Measurements from ENCODE around the gene MAPKAP1.

The MAPKAP1 gene

DNA sequence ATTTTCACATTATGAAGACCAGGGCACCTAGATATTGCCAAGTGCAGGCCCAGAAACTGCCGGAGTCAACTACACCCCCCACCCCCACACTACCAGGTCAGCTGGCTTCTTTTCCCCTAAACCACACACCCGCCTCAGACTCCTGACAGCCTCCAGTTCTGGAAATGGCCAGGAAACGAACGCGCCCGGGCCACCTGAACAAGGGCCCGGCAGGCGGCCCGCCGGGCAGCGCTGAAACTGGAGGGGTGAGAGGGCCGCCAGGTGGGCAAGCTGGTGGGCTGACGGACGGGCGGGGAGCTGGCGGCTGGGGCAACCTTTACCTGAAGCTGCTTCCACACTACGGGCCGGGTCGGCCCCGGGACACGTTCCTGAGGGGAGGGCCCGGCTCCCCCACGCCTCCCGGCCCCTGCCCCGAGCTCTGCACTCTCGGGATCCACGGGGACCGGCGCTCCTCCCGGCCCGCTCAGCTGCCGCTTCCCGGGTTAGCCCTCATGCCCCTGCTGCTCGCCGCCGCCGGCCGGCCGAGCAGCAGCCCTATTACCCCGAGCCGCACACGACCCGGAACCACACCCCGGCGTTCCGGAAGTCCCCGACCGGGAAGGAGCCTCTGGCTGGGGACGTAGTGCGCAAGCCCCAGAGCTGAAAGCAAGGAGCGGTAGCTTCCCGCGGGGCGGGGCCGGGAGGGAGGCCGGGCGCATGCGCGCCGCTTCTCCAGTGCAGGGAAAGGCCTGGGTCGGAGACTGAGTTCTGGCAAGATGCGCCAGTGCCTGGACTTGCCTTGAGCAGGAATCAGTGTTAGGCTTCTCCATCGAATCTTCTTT lies at the start of gene MAPKAP1:
Gene MAPKAP1, minus strand, starts transcription at position 558 of the 821 bp plus-strand sequence. CDS start 34,634 bp downstream, outside the sequence.
- peak; percentile 77 to 89 (median 85) for DNase-seq (ENCODE audit: low read depth in 2 of 3, low spot score in 2 of 3)

DNA sequence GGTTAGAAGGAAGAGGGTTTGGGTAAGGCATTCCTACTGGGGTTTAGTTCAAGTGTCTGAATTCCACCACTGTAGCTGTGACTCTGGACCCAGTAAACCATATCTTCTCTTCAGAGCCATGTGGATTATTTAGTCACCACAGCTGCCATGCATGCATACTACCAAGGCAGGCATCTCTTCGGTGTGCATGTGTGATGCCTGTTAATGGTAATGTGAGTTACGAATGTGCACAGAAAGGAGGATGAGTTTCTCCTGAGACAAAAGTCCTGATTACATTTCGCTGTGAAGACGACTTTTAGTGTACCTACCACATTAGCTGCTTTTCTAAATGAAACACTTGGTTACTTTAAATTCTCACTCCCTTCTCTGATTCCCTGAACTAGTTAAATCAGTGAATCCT lies 49.5 kb upstream of the MAPKAP1 start:
- DNase-seq (ENCODE audit: low read depth in 2 of 3, low spot score in 2 of 3) = no peak

DNA sequence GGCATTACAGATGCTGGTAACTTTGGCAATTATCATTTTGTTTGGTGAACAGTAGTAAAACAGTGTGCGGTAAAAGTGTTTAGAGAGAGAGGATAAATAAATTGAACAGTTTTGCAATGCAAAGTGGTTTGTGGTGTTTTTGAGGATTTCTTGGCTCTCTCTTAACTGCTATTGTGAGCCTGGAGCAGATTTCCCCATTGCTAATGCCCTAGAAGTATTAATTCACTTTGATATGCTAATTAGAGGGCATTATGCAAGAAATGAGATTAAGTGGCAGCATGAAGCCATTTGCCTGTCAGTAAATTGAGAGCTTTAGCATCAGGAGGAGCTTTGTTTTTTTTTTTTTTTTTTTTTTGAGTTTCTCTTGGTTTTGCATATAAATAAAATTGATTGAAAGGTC lies 48.3 kb upstream of the MAPKAP1 start:
- DNase-seq (ENCODE audit: low read depth in 2 of 3, low spot score in 2 of 3) = no peak

DNA sequence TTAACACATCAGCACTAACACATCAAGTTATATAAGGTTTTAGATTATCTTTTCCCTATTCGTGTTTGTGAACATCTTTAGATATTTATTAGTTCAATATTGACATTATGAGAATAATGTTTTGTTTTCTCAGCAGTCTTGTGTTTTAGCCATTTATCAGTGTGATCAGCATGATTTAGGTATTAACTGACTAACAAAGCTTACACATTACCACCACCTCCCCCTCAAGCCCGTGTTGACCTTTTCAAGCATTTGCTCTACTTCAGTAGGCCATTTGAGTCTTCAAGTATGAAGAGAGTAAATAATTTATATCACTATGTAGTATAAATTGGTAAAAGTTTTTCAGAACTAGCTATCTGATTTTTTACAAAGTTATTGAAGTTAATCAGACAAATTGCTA lies 47.1 kb upstream of the MAPKAP1 start:
- DNase-seq (ENCODE audit: low read depth in 2 of 3, low spot score in 2 of 3) = no peak

DNA sequence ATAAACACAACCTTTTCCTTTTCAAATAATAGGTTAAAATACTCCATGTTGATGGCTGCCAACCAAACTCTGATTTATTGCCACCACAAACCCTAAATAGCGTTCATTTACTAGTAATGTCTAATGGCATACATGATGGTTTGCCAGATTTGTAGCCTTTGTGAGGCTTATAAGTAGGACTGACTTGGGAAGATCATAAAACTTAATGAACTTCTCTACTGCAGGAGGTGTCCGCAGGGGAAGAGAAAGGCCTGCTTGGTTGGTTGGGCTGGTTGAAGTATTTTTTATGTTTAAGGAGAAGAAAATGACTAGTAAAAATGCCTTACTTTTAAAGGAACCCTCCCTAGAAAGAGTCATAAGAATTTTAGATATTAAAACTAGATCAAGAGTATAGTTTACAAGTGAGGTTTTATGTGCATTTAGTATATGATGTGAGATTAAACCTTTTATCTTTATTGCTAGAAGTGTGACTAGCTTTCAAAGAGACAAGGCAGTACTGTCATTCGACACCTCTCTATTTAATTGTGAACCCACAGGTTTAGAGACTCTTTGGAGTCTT lies 45.1 kb upstream of the MAPKAP1 start:
- DNase-seq (ENCODE audit: low read depth in 2 of 3, low spot score in 2 of 3) = no peak

DNA sequence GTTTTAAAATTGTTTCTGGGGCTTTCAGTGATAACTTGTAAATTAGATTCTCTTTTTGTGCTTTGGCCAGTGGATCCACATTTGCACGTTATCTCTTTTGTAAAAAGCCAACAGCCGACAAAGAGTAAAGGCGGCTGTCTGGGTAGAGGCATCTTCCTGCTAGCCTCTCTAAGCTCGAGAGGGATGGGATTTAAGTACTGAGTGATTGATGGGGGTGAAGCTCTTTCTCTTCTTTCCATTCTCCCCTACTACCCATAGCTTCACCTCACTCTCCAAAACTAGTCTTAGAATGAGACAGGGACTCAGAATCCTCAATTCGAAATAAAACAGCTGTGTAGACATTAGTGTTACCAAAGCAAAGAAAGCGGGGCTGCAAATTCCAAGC lies 43.6 kb upstream of the MAPKAP1 start:
- no peak for DNase-seq (ENCODE audit: low read depth in 2 of 3, low spot score in 2 of 3)

DNA sequence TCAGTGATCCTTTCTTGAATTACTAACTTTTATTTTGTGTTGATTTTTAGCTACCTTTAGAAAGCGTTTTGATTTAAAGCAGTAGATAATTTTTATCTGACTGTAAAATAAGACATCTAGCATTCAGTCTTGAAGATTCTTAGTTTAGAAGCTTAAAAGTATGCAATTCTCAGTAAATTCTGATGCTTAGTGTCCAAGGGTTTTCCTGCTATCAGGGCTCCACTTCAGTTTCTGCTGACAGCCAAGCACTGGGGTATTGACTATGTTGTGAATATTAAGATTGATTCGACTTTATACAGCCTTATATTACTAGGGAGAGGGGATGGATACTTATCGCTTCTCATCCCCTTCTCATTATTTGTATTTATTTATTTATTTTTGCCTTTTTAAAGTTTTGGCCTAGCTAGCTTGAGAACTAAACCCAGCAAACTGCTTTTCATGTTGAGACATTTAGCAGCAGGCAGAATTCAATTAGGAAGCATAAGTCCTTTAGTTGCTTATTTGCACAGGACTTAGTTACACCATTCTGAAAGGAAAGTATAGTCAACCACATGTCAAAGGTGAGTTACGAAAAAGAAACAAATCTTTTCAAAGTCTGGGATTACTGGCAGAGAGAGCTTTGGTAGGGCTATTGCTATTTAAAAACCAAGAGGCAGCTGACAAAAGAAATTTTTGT lies 43.1 kb upstream of the MAPKAP1 start:
- DNase-seq (ENCODE audit: low read depth in 2 of 3, low spot score in 2 of 3) = no peak

DNA sequence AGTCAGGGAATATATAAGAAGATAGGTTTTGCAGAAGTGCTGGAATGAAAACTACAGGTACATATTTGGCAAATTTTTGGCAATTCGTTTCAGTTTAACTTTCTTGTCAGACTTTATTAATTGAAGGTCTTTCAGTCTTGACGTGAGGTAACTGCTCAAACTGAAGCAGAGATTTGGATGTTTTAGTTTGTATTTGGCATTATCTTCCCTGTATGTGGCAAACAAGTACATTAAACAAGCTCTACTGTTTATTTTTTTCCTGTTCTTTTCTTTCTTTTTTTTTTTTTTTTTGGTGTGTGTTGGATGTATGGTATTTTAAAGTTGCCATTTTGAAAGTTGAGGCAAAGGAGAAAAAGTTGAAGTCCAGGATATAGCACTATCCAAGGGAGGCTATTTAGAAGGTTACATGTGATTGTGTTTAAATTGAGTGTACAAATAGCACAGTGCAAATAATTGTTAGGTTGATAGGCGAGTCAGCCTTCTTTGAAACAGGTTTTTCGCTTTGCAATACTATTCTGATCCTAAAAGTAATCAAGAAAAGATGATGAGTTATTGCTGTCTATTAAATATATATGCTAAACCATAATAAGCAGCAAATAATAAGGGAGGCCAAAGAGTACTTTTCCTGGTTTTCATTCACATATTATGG lies 42.4 kb upstream of the MAPKAP1 start:
- DNase-seq (ENCODE audit: low read depth in 2 of 3, low spot score in 2 of 3) = no peak

DNA sequence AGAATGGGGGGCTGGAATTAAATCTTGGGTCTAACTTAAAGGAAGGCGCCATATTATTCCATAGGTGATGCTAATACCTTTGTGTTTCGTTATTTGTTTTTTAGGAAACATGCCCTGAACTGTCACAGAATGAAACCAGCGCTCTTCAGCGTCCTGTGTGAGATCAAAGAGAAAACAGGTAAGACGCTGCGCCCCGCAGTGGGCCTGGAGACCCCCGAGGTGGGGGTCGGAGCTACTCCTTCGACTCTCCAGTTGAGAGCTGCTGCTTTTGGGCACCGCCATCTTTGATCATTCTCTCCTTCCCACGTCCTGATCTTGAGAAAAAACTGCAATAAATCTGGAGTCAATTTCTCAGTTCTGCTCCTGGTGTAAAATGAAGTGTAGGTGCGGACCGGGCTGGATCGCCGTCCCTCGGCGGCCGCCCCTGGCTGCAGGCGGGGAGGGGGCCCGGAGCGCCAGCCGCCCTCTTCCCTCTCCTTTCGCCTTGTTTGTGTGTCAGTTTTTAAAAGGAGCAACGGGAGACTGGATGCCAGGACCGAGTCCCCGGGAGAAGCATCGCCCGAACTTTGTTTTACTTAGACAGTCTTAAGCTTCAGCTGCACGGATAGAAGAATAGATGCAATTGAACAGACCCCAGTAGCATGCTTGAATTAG lies 41.6 kb upstream of the MAPKAP1 start:
- no peak for DNase-seq (ENCODE audit: low read depth in 2 of 3, low spot score in 2 of 3)

DNA sequence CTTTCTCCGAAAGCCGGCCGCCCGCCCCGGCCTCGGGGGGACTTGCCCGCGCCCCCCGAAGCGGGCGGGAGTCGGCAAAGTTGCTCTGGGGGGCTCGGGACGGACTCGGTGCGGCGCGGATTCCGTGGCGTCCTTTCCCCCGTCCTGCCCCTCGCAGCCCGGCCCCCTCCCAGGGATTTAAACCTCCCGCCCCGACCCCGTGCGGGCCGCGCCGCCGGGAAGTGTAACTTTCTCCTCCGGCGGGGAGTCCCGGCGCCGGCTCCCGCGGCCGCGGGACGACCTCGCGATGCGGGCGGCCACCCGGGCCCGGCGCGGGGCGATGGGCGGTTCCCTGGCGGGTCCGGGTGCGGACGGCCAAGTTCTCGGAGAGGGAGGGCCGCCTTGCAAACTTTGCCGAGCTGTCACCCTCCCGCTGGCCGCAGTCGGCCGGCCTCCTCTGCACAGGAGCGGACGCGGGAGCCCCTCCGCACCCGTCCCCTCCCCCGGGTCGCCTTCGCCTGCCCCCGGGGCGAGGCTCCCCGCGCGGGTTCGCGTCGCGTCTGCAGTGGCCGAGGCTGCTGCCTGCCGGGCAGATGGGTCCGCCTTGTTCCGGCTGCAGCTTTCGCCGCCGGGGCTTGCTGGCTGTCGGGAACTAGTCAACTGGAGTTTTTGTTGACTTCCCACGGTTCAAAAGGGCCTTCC lies 40.9 kb upstream of the MAPKAP1 start:
- peak in 2 of 3 experiments; percentile 4 to 15 for DNase-seq (ENCODE audit: low read depth in 2 of 3, low spot score in 2 of 3)

DNA sequence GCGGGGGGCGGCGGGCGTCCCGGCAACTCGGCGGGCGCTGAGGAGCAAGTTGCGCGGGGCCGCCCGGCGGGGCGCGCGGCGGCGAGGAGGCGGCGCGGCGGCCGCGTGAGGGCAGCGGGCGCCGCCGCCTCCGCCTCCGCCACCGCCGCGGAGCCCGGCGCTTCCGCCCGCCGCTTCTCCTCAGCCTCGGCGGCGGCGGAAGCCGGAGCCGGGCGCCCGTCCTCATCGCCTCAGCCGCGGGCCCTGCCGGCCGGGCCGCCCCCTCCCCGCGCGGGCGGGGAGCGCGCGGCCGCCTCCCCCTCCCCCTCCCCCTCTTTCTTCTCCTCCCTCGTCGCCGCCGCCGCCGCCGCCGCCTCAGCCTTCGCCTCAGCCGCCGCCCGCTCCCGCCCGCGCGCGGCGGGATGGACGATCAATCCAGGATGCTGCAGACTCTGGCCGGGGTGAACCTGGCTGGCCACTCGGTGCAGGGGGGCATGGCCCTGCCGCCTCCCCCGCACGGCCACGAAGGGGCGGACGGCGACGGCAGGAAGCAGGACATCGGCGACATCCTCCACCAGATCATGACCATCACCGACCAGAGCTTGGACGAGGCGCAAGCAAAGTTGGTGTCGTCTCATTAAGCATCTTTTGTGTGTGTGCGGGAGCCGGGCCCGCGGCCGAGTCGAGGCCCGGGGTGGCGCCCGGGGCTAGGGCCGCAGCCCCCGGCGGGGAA lies 40.2 kb upstream of the MAPKAP1 start, which contains the start of gene PBX3:
Gene PBX3, plus strand, starts transcription at position 321 of the 712 bp plus-strand sequence.
- peak; percentile 4 to 20 (median 17) for DNase-seq (ENCODE audit: low read depth in 2 of 3, low spot score in 2 of 3)

DNA sequence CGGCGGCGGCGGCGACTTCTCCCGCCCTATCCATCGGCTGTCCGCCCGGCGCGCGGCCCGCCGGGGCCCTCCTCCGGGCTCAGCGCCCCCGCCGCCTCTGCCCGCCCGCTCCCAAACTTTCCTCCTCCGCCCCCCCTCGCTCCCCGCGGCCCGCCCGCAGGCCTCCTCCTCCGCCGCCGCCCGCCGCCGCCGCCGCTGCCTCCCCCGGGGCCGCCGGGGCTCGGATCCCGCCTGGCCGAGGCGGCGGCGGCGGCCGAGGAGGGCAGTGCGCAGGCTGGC lies 39.7 kb upstream of the MAPKAP1 start:
- no peak for DNase-seq (ENCODE audit: low read depth in 2 of 3, low spot score in 2 of 3)

DNA sequence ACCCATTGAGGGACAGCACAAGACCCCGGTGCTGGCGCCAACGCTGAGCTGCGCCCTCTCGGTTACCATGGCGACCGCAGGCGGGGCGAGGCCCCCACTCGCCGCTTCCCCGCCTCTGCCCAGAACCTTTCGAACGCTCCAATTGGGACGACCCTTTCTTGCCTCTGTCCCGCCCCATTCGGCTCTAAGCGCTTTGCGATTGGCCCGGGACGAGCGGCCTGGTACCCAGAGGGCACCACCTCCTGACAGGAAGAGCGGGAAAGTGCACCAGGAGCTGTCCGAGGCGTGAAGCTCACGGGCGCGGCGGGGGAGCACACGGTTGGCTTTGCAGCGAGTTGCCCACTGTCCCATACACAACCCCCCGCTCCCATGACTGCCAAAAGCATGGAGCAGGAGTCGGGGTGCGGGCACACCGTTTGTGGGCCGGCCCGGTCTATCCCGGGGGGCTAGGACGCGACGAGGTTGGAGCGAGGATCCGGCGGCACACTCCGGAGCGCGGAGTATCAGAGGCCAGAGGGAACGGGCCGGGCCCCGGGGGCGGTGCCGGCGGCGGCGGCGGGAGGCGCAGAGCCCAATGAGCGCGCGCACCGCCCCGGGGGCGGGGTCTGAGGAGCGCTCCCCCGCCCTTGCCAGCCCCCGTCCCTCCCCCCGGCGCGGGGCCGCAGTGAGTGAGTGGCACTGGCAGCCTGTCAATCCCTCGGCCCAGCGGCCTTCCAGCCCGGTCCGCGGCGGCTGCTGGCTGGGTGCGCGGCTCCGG lies 39.2 kb upstream of the MAPKAP1 start:
- peak; percentile 70 to 85 (median 74) for DNase-seq (ENCODE audit: low read depth in 2 of 3, low spot score in 2 of 3)

DNA sequence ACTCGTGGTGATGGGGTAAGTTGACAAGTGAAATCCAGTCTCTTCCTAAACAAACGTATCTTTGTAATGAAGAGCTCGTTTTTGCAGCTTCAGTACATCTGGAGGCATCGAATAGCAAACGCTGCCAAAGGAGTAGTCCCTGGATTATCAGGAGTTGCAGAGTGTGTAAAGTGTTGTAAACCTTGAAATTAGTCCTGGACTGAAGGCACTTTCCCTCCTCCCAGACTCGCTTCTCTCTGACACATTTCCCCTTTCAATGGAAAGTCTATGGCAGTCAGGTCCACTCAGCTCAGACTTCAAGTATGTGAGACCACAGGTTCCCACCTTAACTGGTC lies 38.6 kb upstream of the MAPKAP1 start:
- no peak for DNase-seq (ENCODE audit: low read depth in 2 of 3, low spot score in 2 of 3)

DNA sequence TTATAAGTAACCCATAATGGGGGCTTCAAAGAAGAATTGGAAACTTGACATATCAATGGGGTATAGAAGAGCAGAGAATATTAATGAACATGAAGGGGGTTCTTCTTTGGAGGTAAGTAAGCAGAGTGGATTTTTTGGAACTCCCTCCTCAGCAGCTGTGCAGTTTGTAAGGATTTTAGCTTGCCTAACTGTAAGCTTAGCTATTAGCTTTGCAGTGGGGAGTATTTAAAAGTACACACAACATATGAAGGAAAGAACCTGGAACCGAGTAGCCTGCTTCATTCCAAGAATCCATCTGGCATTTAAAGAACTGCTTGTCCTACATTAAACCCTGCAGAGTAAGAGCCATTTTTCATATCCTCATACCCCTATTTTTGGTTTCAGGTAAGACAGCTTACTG lies 38.0 kb upstream of the MAPKAP1 start:
- DNase-seq (ENCODE audit: low read depth in 2 of 3, low spot score in 2 of 3) = no peak

DNA sequence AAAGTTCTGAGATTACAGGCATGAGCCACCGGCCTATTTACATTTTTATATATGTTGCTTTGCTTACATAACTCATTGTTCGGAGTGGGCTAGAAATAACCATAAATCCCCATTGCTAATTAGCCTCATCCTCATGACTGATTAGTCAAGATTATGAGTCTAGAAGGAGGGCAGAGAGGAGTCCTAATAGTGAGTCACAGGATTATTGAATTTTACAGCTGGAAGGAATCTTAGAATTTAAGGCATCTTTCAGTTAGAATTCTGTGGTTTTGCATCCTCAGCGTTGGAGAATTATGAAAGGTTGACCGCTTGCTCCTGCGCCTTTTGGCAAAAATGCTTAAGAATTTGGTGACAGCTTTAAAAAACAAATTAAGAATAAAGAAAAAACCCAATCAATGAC lies 37.6 kb upstream of the MAPKAP1 start:
- DNase-seq (ENCODE audit: low read depth in 2 of 3, low spot score in 2 of 3) = no peak

DNA sequence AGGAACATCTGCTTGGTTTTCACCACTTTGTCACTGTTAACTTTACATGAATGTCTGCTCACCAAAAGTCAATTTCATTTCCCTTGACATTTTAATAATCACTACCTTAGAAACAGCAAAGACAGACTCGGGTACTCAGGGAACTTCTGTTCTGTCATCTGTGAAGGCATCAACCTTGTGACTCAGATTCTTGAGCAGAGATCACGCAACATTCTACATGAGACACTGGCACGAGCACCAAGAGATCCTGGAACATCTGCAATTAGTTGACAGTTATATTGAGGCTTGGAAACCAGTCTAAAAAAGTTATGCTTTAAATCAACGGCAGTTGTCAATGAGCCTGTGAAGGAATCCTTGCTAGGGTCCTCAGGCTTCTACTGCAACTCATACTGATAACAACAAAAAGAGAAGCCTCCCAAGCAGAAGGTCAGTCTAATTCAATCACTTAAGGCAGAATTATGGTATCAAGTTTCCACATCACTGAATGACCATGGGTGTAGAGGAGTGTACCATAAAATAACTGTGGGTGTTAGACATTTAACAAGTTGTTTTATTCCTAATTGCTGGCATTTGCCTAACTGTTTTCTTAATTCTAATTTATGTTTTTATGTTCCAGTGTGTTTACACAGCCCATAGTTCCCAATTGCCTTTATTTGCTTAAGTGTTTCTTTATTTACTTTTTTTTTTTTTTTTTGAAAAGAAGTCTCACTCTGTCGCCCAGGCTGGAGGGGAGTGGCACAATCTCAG lies 36.8 kb upstream of the MAPKAP1 start:
- no peak for DNase-seq (ENCODE audit: low read depth in 2 of 3, low spot score in 2 of 3)

DNA sequence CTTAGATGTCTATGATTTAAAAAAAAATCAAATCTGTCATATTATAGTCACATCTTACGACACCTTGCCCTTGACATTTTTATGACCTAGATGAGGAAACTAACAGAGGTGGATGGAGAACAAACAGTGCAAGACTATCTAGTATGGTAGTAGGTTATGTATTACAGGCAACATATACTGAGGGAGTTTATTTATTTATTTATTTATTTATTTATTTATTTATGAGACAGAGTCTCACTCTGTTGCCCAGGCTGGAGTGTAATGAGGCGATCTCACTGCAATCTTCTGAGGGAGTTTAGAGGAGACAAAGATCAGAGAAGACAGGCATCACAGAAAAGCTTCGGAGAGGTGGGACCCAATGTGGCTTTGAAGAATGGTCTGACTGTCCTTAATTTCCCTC lies 35.6 kb upstream of the MAPKAP1 start:
- no peak for DNase-seq (ENCODE audit: low read depth in 2 of 3, low spot score in 2 of 3)

DNA sequence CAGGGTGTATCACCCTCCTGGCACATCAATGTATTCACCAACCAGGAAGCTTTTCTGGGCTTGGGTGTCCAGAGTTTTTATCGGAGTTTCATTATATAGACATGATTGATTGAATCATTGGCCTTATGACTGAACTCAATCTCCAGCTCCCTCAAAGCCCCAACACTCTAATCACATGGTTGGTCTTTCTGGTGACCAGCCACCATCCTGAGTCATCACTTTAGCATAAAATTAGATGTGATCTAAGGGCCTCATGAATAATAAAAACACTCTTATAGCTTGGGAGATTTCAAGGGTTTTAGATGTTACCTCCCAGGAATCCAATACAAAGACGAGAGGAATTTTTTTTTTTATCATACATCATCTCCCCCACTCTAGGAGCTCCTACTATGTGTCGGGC lies 32.4 kb upstream of the MAPKAP1 start:
- DNase-seq (ENCODE audit: low read depth in 2 of 3, low spot score in 2 of 3) = no peak
